ENCODE measurements around the gene MYO1A. TPM values are rescaled to one million over a fixed set of nuclear protein-coding genes. Genes with fewer than 3 reads are reported as not detected.
A peak's percentile ranks its signal among the peaks of the same experiment; 100 is the strongest.

Gene MYO1A
- total RNA-seq, 1 donor from 2014 or later = 0.36 TPM

GRCh38 chr12:57096099-57096572 lies 46.2 kb upstream of the MYO1A start:
- H3K4me1 Mint-ChIP-seq (ENCODE audit: unreplicated experiment) = peaks cover 23% of the 10 kb centered on the region
- H3K9me3 Mint-ChIP-seq (ENCODE audit: unreplicated experiment) = no peaks in the 10 kb centered on the region
- peaks cover 17% of the 10 kb centered on the region for H3K27me3 Mint-ChIP-seq (ENCODE audit: unreplicated experiment)
- no peak for DNase-seq (ENCODE audit: low spot score)
- H3K27ac Mint-ChIP-seq (ENCODE audit: unreplicated experiment) = peak overlapping the region; percentile 43
- TF ChIP-seq CTCF (IDR thresholded peaks at IDR 0.05; ENCODE audit: unreplicated experiment) = no peak
- H3K36me3 Mint-ChIP-seq (ENCODE audit: low read depth, unreplicated experiment) = peaks cover 33% of the 10 kb centered on the region
- no peak overlapping the region for H3K4me3 Mint-ChIP-seq (ENCODE audit: unreplicated experiment)

GRCh38 chr12:57095440-57095839 lies 45.5 kb upstream of the MYO1A start:
- Mint-ChIP-seq H3K4me3 (ENCODE audit: unreplicated experiment) (peak overlapping the region; percentile 59), H3K27me3 (ENCODE audit: unreplicated experiment) (peaks cover 22% of the 10 kb centered on the region), H3K4me1 (ENCODE audit: unreplicated experiment) (peaks cover 28% of the 10 kb centered on the region), H3K36me3 (ENCODE audit: low read depth, unreplicated experiment) (peaks cover 40% of the 10 kb centered on the region), H3K9me3 (ENCODE audit: unreplicated experiment) (no peaks in the 10 kb centered on the region), H3K27ac (ENCODE audit: unreplicated experiment) (no peak overlapping the region)
- no peak for TF ChIP-seq CTCF (IDR thresholded peaks at IDR 0.05; ENCODE audit: unreplicated experiment)
- no peak for DNase-seq (ENCODE audit: low spot score)

GRCh38 chr12:57094208-57095160 lies 44.6 kb upstream of the MYO1A start:
- no peaks in the 10 kb centered on the region for H3K9me3 Mint-ChIP-seq (ENCODE audit: unreplicated experiment)
- H3K4me1 Mint-ChIP-seq (ENCODE audit: unreplicated experiment) = peaks cover 29% of the 10 kb centered on the region
- TF ChIP-seq CTCF (IDR thresholded peaks at IDR 0.05; ENCODE audit: unreplicated experiment) = no peak
- H3K27ac Mint-ChIP-seq (ENCODE audit: unreplicated experiment) = no peak overlapping the region
- peaks cover 29% of the 10 kb centered on the region for H3K27me3 Mint-ChIP-seq (ENCODE audit: unreplicated experiment)
- peaks cover 33% of the 10 kb centered on the region for H3K36me3 Mint-ChIP-seq (ENCODE audit: low read depth, unreplicated experiment)
- peak overlapping the region; percentile 59 for H3K4me3 Mint-ChIP-seq (ENCODE audit: unreplicated experiment)
- no peak for DNase-seq (ENCODE audit: low spot score)

GRCh38 chr12:57093415-57094207 lies 43.7 kb upstream of the MYO1A start:
- no peak overlapping the region for H3K27ac Mint-ChIP-seq (ENCODE audit: unreplicated experiment)
- H3K9me3 Mint-ChIP-seq (ENCODE audit: unreplicated experiment) = no peaks in the 10 kb centered on the region
- peaks cover 27% of the 10 kb centered on the region for H3K4me1 Mint-ChIP-seq (ENCODE audit: unreplicated experiment)
- TF ChIP-seq CTCF (IDR thresholded peaks at IDR 0.05; ENCODE audit: unreplicated experiment) = peak; percentile 68
- peaks cover 30% of the 10 kb centered on the region for H3K27me3 Mint-ChIP-seq (ENCODE audit: unreplicated experiment)
- peaks cover 28% of the 10 kb centered on the region for H3K36me3 Mint-ChIP-seq (ENCODE audit: low read depth, unreplicated experiment)
- H3K4me3 Mint-ChIP-seq (ENCODE audit: unreplicated experiment) = peak overlapping the region; percentile 23
- DNase-seq (ENCODE audit: low spot score) = peak; percentile 72
